HG02642 (cell line): Measurements from ENCODE around the gene CPS1.

Experiments
- ATAC-seq: cut with Tn5 transposase; IDR thresholded peaks from one replicate; pipeline ENCODE4 v1.9.1; 2021; ENCODE audit warnings: mild to moderate bottlenecking; ENCODE audit not compliant: unreplicated experiment, poor library complexity

The CPS1 gene

GRCh38 chr2:210598219-210598618 lies 41.8 kb downstream of the CPS1 start:
- no peak for ATAC-seq

GRCh38 chr2:210599476-210599875 lies 43.1 kb downstream of the CPS1 start:
- ATAC-seq = no peak

- no peak for ATAC-seq
Observed at GRCh38 chr2:210604666-210605065, 48.3 kb downstream of the CPS1 start.

- no peak for ATAC-seq
Observed at GRCh38 chr2:210606001-210606400, 49.6 kb downstream of the CPS1 start.

GRCh38 chr2:210611466-210611865 lies 55.1 kb downstream of the CPS1 start:
- peak; percentile 76 for ATAC-seq

GRCh38 chr2:210616074-210616473 lies 59.7 kb downstream of the CPS1 start:
- no peak for ATAC-seq

GRCh38 chr2:210617318-210617717 lies 60.9 kb downstream of the CPS1 start:
- no peak for ATAC-seq

GRCh38 chr2:210617732-210618330 lies 61.4 kb downstream of the CPS1 start:
- peak; percentile 75 for ATAC-seq

- ATAC-seq = no peak
Observed at GRCh38 chr2:210620456-210620855, 64.1 kb downstream of the CPS1 start.

GRCh38 chr2:210623506-210623905 lies 67.1 kb downstream of the CPS1 start:
- no peak for ATAC-seq

- no peak for ATAC-seq
Observed at GRCh38 chr2:210626849-210627248, 70.5 kb downstream of the CPS1 start.

GRCh38 chr2:210630873-210631560 lies 74.6 kb downstream of the CPS1 start:
- no peak for ATAC-seq

GRCh38 chr2:210633699-210634098 lies 77.3 kb downstream of the CPS1 start:
- no peak for ATAC-seq

GRCh38 chr2:210635257-210635656 lies 78.9 kb downstream of the CPS1 start:
- ATAC-seq = no peak

GRCh38 chr2:210642333-210642732 lies 85.9 kb downstream of the CPS1 start:
- ATAC-seq = no peak

GRCh38 chr2:210647151-210647550 lies 90.8 kb downstream of the CPS1 start:
- ATAC-seq = no peak

GRCh38 chr2:210654091-210654490 lies 97.7 kb downstream of the CPS1 start:
- no peak for ATAC-seq

GRCh38 chr2:210655229-210655975 lies 99.0 kb downstream of the CPS1 start:
- no peak for ATAC-seq

GRCh38 chr2:210657874-210658273 lies 101.5 kb downstream of the CPS1 start:
- ATAC-seq = no peak

GRCh38 chr2:210660751-210661150 lies 104.4 kb downstream of the CPS1 start:
- no peak for ATAC-seq

- ATAC-seq = no peak
Observed at GRCh38 chr2:210662560-210662959, 106.2 kb downstream of the CPS1 start.
